ENCODE measurements around the gene KLF9. TPM values are rescaled to one million over a fixed set of nuclear protein-coding genes. Genes with fewer than 3 reads are reported as not detected.

Gene KLF9
- total RNA-seq, 4 donors from 2014 or later = 60.3 to 111 (median 82.9) TPM

- TF ChIP-seq EP300 (IDR thresholded peaks at IDR 0.05; ENCODE audit: low read depth) = no peak
- TF ChIP-seq CTCF (IDR thresholded peaks at IDR 0.05) = no peak
- no peak for TF ChIP-seq POLR2AphosphoS5 (IDR thresholded peaks at IDR 0.05)
- no peak for TF ChIP-seq POLR2A (IDR thresholded peaks at IDR 0.05)
- no peak overlapping the region for H3K27ac ChIP-seq
- no peaks in the 10 kb centered on the region for H3K4me1 ChIP-seq
- no peaks in the 10 kb centered on the region for H3K36me3 ChIP-seq
- no peak overlapping the region for H3K4me3 ChIP-seq
- intact Hi-C loops (cut with DNase I; ENCODE audit: low total_unique reads) = no loop called here
- H3K9me3 ChIP-seq = no peaks in the 10 kb centered on the region
- no peaks in the 10 kb centered on the region for H3K27me3 ChIP-seq
- in situ Hi-C loops (cut with MboI; ENCODE audit: low pct_ligation_motif_present in 1 of 4, low pct_unique_long_range_greater_than_20kb in 1 of 4, low sequenced_read_pairs in 3 of 4) = loop anchor here in 1 of 4 donors (25.0 kb wide), 1 partner anchor 120 kb away; no protein-coding TSS in a partner anchor
- WGBS, 2 donors (ENCODE audit: low coverage in 1 of 2) = 80 to 96% methylated on average over 5 to 6 of the region's 6 CpGs
- DNase-seq = no peak
Observed at GRCh38 chr9:70367305-70367930, 47.0 kb downstream of the KLF9 start.

- 97 to 98% methylated on average over 7 of the region's 7 CpGs for WGBS, 2 donors (ENCODE audit: low coverage in 1 of 2)
- no peaks in the 10 kb centered on the region for H3K27me3 ChIP-seq
- H3K36me3 ChIP-seq = no peaks in the 10 kb centered on the region
- in situ Hi-C loops (cut with MboI; ENCODE audit: low pct_ligation_motif_present in 1 of 4, low pct_unique_long_range_greater_than_20kb in 1 of 4, low sequenced_read_pairs in 3 of 4) = loop anchor here in 1 of 4 donors (25.0 kb wide), 1 partner anchor 124 kb away; no protein-coding TSS in a partner anchor
- H3K9me3 ChIP-seq = no peaks in the 10 kb centered on the region
- no peak for TF ChIP-seq EP300 (IDR thresholded peaks at IDR 0.05; ENCODE audit: low read depth)
- no peak overlapping the region for H3K4me3 ChIP-seq
- H3K4me1 ChIP-seq = no peaks in the 10 kb centered on the region
- intact Hi-C loops (cut with DNase I; ENCODE audit: low total_unique reads) = no loop called here
- H3K27ac ChIP-seq = no peak overlapping the region
- no peak for DNase-seq
Observed at GRCh38 chr9:70363760-70364159, 50.7 kb downstream of the KLF9 start.

GRCh38 chr9:70362952-70363351 is 51.5 kb downstream of the KLF9 start:
- Histone ChIP-seq H3K27me3 (no peaks in the 10 kb centered on the region), H3K4me3 (no peak overlapping the region), H3K36me3 (no peaks in the 10 kb centered on the region), H3K27ac (no peak overlapping the region), H3K9me3 (no peaks in the 10 kb centered on the region), H3K4me1 (no peaks in the 10 kb centered on the region)
- WGBS, 2 donors (ENCODE audit: low coverage in 1 of 2) = 91 to 92% methylated on average over 4 to 7 of the region's 7 CpGs
- DNase-seq = no peak
- intact Hi-C loops (cut with DNase I; ENCODE audit: low total_unique reads) (no loop called here), in situ Hi-C loops (cut with MboI; ENCODE audit: low pct_ligation_motif_present in 1 of 4, low pct_unique_long_range_greater_than_20kb in 1 of 4, low sequenced_read_pairs in 3 of 4) (loop anchor here in 1 of 4 donors (25.0 kb wide), 1 partner anchor 124 kb away; no protein-coding TSS in a partner anchor)
- TF ChIP-seq EP300 (IDR thresholded peaks at IDR 0.05; ENCODE audit: low read depth) (no peak), CTCF (IDR thresholded peaks at IDR 0.05) (no peak), POLR2AphosphoS5 (IDR thresholded peaks at IDR 0.05) (no peak), POLR2A (IDR thresholded peaks at IDR 0.05) (no peak)

GRCh38 chr9:70355801-70356200 is 58.7 kb downstream of the KLF9 start:
- in situ Hi-C loops (cut with MboI; ENCODE audit: low pct_ligation_motif_present in 1 of 4, low pct_unique_long_range_greater_than_20kb in 1 of 4, low sequenced_read_pairs in 3 of 4) (loop anchor here in 2 of 4 donors (10.0 to 25.0 kb wide), 2 partner anchors 132 to 249 kb away; no protein-coding TSS in a partner anchor), intact Hi-C loops (cut with DNase I; ENCODE audit: low total_unique reads) (no loop called here)
- H3K36me3 ChIP-seq = peaks cover 0 to 12% (median 0%) of the 10 kb centered on the region in 4 donors
- peaks cover 0 to 9% (median 0%) of the 10 kb centered on the region in 4 donors for H3K4me1 ChIP-seq
- DNase-seq = no peak
- no peaks in the 10 kb centered on the region for H3K9me3 ChIP-seq
- TF ChIP-seq CTCF (IDR thresholded peaks at IDR 0.05) (no peak), EP300 (IDR thresholded peaks at IDR 0.05; ENCODE audit: low read depth) (no peak), POLR2A (IDR thresholded peaks at IDR 0.05) (no peak), POLR2AphosphoS5 (IDR thresholded peaks at IDR 0.05) (no peak)
- no peaks in the 10 kb centered on the region for H3K27me3 ChIP-seq
- H3K27ac ChIP-seq = no peak overlapping the region
- 87 to 89% methylated on average over 3 of the region's 3 CpGs for WGBS, 2 donors (ENCODE audit: low coverage in 1 of 2)
- no peak overlapping the region for H3K4me3 ChIP-seq
